Stimulated activated CD8-positive, alpha-beta memory T cell treated with anti-CD3 and anti-CD28 coated beads, Interleukin-12 subunit alpha, Interleukin-12 subunit beta, amount 100 ng/mL, for 24 hours (primary cell): Measurements from ENCODE around the gene TOM1L2.

ENCODE experiments used
- DNase-seq: peaks from one replicate; pipeline ENCODE4 v3.0.0-alpha.2; 2020; ENCODE audit errors: extremely low read depth

TOM1L2 gene

DNA sequence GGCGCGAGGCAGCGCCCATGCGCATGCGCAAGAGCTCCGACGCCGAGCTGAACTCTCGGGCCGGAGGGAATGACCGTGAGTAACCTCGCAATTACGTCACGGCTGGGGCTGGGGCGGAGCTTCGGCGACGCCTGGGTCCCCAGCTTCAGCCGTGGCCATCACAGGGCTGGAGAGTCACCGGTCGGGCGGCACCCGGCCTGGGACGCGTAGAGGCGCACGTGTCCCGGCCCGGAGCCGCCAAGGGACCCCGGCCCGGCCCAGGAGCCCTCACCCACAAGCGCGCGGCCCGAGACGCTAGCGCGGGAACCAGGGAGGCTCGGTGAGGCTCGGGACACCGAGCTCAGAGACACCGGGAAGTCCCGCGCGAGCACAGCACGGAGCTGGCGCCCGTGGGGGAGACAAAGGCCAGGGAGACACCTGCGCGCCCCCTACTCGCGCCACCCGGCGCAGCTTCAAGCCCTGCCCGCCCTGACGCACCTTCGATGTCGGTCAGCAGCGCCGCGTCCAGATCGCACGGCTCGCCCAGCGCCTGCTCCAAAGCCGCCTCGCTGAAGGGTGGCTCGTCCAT, 135.9 kb downstream of the TOM1L2 start:
- DNase-seq = peak; percentile 89

DNA sequence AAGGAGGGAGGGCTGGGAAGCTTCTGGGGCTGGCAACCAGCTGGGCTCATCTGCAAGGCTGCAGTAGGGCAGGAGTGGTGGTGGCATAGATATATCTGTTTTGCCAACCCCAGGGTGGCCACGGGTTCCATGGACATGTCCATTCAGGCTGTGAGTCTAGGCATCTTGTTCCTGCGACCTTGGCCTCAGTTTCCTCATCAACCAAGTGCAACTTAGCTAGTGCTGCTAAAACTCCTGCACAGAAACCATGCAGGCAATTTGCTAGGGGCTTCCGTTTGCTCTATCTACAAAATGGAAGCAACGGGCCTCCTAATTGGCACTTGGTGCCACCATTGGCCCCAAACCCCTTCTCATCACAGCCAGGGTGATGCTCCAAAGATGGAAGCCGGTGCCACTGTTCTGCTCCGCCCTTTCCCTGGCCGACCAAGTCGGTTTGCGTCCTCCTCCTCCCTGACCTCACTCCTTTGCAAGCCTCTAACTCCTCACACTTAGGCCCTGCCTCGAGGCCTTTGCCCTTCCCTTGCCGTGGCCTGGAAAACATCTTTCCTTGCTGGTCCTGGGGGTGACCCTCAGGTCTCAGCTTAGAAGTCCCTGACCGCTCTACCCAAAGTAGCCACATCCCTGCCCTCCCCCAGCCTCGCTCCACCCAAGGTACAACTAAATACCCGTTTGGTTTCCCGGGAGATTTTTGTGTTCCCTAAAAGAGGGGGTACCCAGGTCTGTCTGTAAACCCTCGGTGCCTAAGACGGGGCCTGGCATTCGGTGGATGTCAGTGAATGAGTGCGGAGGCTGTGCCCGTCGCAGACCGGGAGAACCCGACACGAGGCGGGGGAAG, 136.6 kb downstream of the TOM1L2 start:
- no peak for DNase-seq

DNA sequence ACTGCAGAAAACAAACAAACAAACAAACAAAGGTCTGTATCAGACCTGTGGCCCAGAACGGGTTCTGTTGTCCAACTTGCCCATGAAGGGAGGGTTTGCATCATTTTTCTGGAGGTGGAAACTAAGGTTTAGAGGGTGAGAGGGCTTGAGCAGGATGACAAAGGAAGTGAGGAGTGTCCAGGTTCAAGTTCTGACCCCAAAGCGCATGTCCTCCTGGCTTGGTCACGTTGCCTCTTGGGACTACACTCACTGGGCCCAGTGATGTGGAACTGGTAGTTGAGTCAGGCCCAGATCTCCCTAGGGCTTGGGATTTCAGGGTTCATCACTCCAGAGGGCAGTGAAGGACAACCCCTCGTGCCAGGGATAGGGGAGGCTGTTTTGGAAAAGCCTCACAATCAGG, 137.2 kb downstream of the TOM1L2 start:
- no peak for DNase-seq

DNA sequence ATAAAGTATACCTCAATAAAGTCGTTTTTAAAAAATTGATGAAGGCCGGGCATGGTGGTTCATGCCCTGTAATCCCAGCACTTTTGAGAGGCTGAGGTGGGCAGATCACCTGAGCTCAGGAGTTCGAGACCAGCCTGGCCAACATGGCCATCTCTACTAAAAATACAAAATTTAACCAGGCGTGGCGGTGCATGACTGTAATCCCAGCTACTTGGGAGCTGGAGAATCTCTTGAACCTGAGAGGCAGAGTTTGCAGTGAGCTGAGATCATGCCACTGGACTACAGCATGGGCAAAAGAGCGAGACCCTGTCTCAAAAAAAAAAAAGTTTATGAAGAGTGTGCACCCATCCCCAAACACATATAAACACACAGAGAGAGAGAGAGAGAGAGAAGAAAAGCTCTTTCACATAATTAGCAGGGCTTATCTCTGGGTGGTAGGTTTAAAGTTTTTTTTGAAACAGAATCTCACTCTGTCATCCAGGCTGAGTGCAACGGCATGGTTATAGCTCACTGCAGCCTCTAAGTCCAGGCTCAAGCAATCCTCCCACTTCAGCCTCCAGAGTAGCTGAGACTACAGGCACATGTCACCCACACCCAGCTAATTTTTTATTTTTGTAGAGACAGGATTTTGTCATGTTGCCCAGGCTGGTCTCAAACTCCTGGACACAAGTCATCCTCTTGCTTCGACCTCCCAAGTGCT, 138.4 kb downstream of the TOM1L2 start:
- no peak for DNase-seq

DNA sequence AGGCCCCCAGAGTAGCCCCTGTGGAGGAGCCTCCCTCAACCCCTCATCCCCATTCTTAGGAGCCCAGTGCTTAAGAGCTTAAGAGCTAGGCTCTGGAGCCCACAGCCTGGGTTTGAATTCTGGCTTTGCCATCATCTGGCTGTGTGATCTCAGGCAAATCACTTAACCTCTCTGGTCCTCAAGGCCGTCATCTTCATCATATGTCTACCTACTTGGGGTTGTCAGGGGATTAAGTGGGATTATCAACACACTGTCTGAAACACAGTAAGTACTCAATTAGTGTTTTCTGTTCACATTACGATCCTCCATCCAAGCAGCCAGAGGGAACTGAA, 140.2 kb downstream of the TOM1L2 start:
- no peak for DNase-seq

DNA sequence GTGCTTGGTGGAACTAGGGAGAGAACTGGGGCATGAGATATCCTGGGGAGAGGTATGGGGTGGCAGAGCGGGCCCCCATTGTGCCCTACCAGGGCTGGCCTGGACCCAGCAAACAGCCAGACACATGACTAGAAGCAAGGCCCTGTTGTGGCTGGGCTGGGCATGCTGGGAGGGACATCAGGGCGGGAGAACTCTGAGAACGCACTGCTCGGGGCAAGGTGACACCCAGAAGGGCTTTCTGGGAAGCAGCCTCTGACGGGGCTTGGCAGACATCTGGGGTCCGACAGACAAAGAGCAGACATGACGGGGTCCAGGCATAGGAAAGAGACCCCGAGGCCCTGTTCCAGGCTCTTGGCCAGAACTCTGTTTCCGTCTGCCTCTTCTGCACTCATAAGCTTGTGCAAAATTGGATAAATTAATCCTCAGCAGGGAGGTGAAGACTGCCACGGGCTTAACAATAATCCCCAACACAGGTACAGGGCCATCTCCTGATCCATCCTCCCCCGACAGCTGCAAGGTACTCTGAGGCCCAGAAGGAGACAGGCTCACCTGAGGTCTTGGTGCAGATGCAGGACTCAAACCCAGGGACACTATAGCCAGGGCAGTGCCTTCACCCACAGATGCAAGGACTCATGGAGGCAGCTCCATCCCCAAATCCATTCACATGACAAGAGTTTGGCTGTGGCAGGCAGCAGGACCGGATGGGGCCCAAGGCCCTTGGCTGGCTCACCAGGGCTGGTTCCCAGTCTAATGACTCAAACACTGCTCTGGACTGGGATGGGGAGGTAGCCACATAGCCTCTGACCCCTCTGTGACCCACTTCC, 140.8 kb downstream of the TOM1L2 start:
- DNase-seq = no peak

DNA sequence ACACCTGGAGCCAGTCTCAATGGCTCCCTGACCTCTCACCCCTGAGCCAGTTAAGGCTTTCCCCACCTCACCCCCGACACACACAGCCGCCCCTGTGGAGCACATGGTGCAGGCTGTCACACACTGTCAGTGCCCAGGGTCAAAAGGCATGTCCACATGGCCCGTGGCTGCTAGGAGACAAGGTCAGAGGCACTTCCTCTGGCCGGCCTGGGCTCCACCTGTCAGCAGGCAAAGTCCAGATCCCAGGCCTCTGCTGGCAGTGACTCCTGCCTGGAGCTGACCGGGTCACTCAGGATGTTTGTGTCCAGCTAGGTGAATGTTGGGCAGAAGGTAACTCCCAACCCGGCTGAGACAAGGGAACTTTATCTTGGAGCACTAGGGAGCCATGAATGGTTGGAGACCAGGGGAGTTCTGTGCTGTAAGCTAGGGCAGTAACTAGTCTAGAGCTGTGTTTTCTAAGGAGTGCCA, 141.4 kb downstream of the TOM1L2 start:
- DNase-seq = no peak

DNA sequence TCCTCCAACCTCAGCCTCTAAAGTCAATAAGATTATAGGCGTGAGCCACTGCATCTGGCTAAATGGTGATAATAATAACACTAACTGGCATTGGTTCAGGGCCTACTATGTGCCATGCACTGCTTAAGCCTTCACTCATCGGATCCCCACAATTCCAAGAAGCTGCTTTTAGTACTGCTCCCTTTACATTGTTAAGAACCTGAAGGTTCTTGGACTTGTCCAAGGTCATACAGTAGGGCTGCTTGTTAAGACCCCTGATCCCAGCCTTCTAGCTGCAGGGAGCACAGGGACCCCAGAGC, 142.0 kb downstream of the TOM1L2 start:
- no peak for DNase-seq

DNA sequence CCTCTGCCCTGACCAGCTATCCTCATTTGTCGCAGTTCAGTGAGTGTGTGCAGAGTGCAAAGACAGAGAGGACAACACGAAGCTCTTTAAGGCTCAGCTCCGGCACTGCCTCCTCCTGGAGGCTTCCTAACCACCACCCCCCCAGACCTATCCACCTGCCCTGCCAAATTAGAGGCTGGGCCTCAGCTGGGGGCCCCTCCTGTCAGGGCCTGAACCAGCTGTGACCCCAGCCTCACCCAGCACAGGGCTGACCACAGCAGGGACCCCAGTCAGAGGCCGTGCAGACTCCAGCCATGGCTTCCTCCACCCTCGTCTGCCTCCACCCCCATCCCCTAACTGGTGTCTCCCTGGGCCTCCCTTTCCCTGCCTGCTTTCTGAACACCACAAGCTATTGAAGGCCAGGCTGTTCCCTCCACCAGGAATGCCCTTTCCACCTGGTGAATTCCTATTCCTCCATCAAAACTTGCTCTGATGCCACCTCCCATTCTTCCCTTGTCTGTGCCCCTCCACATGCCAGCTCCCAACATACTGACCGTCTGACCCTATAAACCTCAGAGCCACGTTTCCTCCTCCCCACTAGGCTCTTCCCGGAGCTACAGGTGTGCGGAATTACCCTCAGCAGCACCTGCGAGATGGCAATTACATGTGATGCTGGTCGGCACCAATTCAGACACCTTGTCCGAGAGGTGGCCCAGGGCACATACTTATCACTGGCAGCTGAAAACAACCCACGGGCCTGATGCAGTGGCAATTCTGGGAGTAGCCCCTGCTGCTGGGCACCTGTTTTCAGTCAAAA, 144.2 kb downstream of the TOM1L2 start:
- no peak for DNase-seq

DNA sequence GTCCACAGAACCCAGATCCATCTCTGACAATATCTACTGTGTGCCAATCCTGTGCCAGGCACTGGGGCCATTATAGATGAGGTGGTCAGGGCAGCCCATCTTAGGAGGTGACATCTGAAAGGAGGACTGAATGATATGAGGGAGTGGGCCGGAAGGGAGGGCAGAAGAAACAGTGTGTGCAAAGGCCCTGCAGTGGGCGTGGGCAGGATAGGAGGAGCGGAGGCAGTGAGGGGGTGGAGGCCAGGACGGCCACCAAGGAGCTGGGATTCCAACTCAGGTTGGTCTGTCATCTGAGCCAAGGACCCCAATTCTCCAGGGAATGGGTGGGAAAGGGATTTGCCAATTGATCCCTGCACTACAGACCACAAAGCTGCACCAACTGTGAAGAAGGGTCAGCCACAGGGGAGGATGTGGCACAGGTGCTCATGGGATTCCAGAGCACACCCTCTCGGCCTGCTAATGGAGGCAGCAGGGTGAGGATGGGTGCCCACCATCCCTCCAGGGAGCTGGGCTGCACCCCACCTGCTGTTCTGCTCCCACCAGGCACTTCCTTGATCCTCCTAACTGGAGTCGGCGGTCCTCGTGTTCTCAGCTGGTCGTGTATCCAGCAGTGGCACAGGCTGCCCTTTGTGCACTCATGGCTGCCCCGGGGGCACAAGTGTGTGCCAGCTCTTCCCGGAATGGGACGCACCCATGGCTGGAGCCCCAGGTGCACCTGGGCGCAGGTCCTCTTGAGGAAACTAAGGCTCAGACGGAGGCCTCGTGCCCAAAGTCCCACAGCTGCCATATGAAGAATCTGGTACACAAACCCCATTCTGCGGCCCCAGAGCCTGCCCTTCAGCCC, 145.0 kb downstream of the TOM1L2 start:
- no peak for DNase-seq

DNA sequence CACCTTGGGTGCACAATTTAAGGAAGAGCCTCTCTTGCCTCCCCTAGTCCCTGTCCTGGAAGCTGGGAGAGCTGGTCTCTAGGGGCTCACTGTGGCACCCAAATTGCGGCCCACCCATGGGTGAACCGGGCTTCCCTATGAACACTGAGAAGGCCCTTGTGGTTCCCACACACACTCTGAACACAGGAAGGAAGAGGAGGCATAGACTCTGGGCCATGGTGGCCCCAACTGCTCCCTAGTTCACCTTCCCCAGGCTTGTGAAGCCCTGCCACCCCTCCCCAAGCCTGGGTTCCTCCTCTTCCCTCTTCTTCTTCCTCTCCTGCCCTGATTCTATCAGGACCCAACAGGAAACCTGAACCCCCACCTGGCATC, 145.9 kb downstream of the TOM1L2 start:
- DNase-seq = no peak

DNA sequence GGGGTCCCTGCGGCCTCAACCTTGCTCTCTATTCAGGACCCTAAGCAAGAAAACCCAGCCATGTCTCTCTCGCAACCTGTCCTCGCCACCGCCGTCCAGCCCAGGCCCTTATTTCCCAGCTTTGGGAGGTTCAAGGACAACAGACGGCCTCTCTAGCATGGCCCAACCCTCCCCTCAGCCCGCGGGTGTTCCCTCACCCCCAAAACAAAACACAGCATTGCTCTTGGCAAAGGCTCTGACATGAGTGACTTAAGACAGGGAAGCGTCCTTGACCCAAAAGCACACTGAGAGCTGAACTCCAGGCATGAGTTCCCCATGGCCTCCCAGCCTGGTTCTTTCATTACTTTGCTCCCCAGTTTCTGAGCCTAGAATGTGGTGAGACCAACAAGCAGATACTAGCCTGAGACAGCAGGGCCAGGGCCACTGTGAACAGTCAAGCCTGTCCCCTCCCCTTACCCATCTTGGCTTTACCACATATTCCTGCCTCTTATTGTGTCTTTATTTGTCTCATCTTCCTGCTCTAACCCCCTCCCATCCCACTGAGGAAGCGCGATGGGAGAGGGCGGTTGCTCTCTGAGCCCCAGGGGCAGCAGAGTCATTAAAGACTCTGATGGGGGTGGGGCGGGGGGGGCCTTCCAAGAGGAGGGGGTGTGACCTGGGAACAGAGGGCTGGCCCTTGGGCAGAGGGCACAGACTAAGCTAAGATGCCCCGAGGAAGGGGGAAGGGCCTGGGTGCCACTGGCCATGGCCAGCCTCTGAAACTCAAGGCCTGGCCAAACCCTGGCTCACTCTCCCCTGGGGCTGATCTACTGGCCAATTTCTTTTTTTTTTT, 147.2 kb downstream of the TOM1L2 start:
- no peak for DNase-seq

DNA sequence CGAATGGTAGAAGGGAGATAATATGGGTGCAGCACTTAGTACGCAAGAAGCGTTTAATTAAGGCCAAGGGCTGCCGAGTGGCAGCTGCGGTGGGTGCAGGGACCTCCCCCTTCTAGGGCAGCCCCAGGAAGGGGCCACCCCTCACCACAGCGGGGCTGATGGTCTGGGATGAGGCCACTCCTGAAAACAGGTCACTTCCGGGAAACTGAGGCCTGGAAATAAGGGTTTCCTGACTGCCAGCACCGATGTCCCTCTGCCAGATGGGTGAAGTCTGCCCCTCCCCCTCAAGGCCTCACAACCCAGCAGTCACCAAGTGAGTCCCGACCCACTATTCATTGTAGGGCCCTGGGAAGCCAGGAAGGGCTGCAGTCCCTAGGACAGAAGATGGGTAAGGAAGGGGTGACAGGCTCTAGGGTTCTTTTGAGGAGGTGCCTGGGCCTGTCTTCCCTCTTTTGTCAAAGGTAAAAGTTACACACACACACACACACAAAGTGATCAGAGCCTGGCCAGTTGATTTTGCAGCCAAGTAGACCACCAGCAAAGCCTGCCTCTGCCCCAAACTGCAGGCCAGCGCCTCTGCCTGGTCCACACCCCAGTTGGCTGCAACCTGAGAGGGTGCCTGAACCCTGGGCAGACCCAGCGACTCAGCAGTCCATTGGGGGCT, 147.9 kb downstream of the TOM1L2 start:
- DNase-seq = no peak

DNA sequence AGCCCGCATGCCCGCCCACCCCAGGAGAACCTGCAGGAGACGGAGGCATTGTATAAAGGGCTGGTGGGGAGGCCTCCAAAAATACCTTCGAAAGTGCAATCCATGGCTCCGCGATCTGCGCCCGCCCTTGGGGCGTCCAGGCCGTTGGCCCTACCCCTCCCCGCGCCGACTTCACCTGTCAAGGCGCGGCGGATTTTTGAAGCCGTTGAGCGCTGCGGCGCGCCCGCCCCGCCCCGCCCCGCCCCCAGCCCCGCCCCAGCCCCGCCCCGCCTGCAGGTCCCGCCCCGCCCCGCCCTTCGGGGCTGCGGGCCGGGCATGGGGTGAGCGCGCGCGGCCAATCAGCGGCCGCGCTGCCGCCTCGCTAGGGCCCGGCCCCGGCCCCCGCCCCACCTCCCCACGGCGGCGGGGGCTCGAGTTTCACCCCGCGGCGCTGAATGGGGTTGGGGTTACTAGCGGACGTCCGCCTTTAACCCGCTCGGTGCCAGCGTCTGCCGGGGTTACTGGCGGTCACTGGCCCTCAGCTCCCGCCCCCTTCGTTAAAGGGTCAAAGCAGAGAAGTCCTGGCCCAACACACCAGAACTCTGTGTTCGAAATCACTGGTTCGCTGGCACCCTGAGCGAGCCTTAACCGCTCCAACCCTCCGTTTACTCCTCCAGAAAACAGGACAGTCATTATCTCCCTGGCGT, 148.6 kb downstream of the TOM1L2 start:
- DNase-seq = peak; percentile 38

DNA sequence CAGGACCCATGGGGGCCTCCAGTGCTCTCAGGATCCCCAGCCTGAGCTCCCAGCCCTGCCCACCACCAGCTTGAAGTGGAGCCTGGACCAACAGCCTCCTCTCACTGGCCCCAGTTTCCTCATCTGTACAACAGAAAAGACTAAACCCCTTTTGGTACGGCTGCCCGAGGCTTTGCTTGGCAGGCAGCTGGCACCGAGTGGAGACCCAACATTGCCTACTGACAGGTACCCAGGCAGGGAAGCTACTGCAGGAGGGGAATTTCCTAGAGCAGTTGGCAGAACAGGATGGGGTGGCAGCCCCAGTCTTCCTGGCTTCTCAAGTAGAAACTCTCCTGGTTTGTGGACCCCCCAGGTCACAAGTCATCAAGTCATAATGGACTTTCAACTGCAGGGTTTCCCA, 149.6 kb downstream of the TOM1L2 start:
- DNase-seq = no peak

DNA sequence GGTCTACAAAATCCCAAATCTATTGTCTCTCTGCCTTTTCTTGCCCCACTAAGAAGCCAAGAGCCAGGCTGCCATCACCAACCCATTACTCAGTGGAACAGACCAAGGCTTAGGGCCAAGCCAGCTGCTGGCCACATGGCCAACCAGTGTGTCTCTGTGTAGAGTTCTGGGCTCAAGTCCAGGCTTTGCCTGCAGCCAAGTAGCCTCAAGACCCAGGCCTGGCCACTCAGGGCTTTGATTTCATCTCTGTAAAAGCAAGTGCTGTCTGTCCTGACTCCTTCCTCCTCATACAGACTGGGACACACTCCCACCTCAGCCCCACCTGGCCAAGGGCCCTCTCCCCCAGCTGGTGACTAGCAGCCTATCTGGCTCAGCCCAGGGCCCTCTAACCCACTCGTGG, 150.0 kb downstream of the TOM1L2 start:
- no peak for DNase-seq

DNA sequence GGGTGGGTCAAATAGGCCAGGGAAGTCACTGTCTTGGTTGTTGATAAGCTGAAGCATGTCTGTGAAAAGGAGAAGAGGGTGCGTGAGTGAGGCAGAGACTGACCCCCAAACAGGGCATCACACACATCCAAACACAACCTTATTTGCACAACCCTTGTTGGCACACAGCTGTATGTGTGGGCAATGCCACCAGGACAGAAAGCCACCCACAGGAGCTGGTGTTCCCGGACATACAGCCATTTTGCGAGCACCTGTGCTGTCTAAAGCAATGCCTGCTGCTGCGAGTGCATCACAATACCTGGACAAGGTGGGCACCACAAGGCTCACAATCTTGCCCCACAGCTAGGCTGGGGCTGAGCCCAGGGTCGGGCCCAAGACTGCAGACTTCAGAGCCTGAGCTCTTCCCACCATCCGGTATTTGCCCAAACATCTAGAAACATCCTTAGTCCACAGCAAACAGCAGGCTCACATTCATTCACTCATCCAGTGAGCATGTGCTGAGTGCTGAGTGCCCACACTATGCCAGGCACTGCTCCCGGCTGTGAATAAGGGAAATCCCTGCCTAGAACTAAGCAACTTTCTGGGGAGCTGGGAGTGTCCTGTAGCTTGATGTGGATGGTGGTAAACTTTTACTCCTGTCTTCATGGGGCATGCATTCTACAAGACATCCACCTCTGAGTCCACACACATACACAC, 151.6 kb downstream of the TOM1L2 start:
- no peak for DNase-seq

DNA sequence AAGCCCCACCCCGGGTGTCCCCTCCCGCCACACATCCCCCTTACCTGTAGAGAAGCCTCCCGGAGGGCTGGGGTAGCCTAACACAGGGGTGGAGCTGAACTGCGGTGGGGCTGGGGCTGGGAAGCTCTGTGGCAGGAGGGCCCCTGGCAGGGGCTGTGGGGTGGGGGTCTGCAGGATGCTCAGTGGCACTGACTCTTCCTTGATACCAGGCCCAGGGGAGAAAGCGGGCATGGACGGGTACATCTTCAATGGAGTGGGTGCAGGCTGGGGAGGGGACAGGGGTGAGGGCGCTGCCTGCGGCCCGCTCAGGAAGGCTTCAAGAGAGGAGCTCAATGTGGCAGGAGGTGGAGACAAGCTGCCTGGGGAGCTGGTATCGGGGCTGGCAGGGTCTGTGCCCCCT, 152.2 kb downstream of the TOM1L2 start:
- no peak for DNase-seq
